ENCODE results near the gene FAM120C.

Gene FAM120C

GRCh38 chrX:54024350-54024749, 158.7 kb downstream of the FAM120C start:
- no peak overlapping the region for H3K4me3 ChIP-seq (ENCODE audit: low read depth, low read length)
- in situ Hi-C loops (cut with HindIII; ENCODE audit: low sequenced_read_pairs) = no loop called here
- DNase-seq (ENCODE audit: low read depth, low spot score) = no peak
- no peak for TF ChIP-seq CTCF (IDR thresholded peaks at IDR 0.05; ENCODE audit: low read depth, low read length)

All from astrocyte of the spinal cord (primary cell).